Liver (tissue), 9 donors: ENCODE data around the gene CCDC30. TPM values are rescaled to one million over a fixed set of nuclear protein-coding genes. Genes with fewer than 3 reads are reported as not detected.

Experiments
- DNase-seq: peaks from one replicate; pipeline ENCODE4 v3.0.0-alpha.2; 2017; ENCODE audit warnings: low spot score
- H3K27ac ChIP-seq, 2 donors: one replicate each; pipeline ENCODE4 v1.7.0; 2013; ENCODE audit warnings: inconsistent platforms in 2 of 2, low read length in 2 of 2, control low read depth in 1 of 2, low read depth in 1 of 2, mild to moderate bottlenecking in 1 of 2
- H3K27me3 ChIP-seq, 4 donors: one replicate each; pipeline versions ENCODE4 v1.6.1 to v1.7.0; 2013; ENCODE audit warnings: low read length in 3 of 4, inconsistent platforms in 1 of 4, mild to moderate bottlenecking in 1 of 4, moderate library complexity in 1 of 4; ENCODE audit not compliant: control insufficient read depth in 4 of 4, insufficient read depth in 4 of 4
- H3K36me3 ChIP-seq, 4 donors: one replicate each; pipeline versions ENCODE4 v1.6.1 to v1.7.0; 2013; ENCODE audit warnings: low read length in 3 of 4, mild to moderate bottlenecking in 3 of 4, low read depth in 1 of 4, moderate library complexity in 1 of 4; ENCODE audit not compliant: control insufficient read depth in 4 of 4, insufficient read depth in 3 of 4
- H3K4me1 ChIP-seq, 4 donors: one replicate each; pipeline versions ENCODE4 v1.6.1 to v1.7.0; 2013; ENCODE audit warnings: low read length in 3 of 4, mild to moderate bottlenecking in 3 of 4, moderate library complexity in 1 of 4; ENCODE audit not compliant: control insufficient read depth in 4 of 4, insufficient read depth in 4 of 4
- H3K4me3 ChIP-seq, 3 donors: one replicate each; pipeline versions ENCODE4 v1.6.1 to v1.7.0; 2013; ENCODE audit warnings: low read length in 3 of 3, control low read depth in 1 of 3, low read depth in 1 of 3, mild to moderate bottlenecking in 1 of 3
- H3K9ac ChIP-seq, 2 donors: one replicate each; pipeline ENCODE4 v1.7.0; 2013; ENCODE audit warnings: low read length in 2 of 2, mild to moderate bottlenecking in 2 of 2, moderate library complexity in 2 of 2, control low read depth in 1 of 2, low read depth in 1 of 2
- H3K9me3 ChIP-seq, 4 donors: one replicate each; pipeline versions ENCODE4 v1.6.1 to v1.7.0; 2013; ENCODE audit warnings: low read length in 3 of 4; ENCODE audit not compliant: control insufficient read depth in 4 of 4
- ATF3 ChIP-seq: IDR thresholded peaks from 2 replicates; pipeline ENCODE4 v1.6.1; 2016; ENCODE audit warnings: antibody characterized with exemption
- CTCF ChIP-seq: fragments of 150-350 bp; IDR thresholded peaks from 2 replicates; pipeline ENCODE4 v1.5.1; 2017; ENCODE audit warnings: improper control_type of control experiment, low read depth, low read length; ENCODE audit not compliant: missing input control
- EGR1 ChIP-seq, 2 donors: IDR thresholded peaks; 2 replicates each; pipeline ENCODE4 v1.6.1; 2016 to 2018; ENCODE audit warnings: antibody characterized with exemption in 2 of 2, low read depth in 2 of 2
- FOXA1 ChIP-seq: IDR thresholded peaks from 2 replicates; pipeline ENCODE4 v1.6.1; 2016; ENCODE audit warnings: antibody characterized with exemption
- FOXA2 ChIP-seq: IDR thresholded peaks from 2 replicates; pipeline ENCODE4 v1.6.1; 2016; ENCODE audit warnings: antibody characterized with exemption
- GABPA ChIP-seq, 2 donors: IDR thresholded peaks in 1 of 2; conservative IDR thresholded peaks in 1 of 2; 2 replicates each; pipeline ENCODE4 v1.6.1; 2016; ENCODE audit warnings: antibody characterized with exemption in 2 of 2, mild to moderate bottlenecking in 1 of 2, moderate library complexity in 1 of 2
- HNF4A ChIP-seq, 2 donors: conservative IDR thresholded peaks; 2 replicates each; pipeline ENCODE4 v1.6.1; 2016; ENCODE audit warnings: antibody characterized with exemption in 2 of 2, mild to moderate bottlenecking in 2 of 2
- HNF4G ChIP-seq: IDR thresholded peaks from 2 replicates; pipeline ENCODE4 v1.6.1; 2016; ENCODE audit warnings: antibody characterized with exemption
- JUND ChIP-seq, 2 donors: IDR thresholded peaks; 2 replicates each; pipeline ENCODE4 v1.6.1; 2016; ENCODE audit warnings: antibody characterized with exemption in 2 of 2
- MAX ChIP-seq: IDR thresholded peaks from 2 replicates; pipeline ENCODE4 v1.6.1; 2016; ENCODE audit warnings: antibody characterized with exemption
- NR2F2 ChIP-seq: IDR thresholded peaks from 2 replicates; pipeline ENCODE4 v1.6.1; 2016; ENCODE audit warnings: antibody characterized with exemption
- RAD21 ChIP-seq, 2 donors: IDR thresholded peaks; 2 replicates each; pipeline ENCODE4 v1.6.1; 2016; ENCODE audit warnings: antibody characterized with exemption in 2 of 2, mild to moderate bottlenecking in 2 of 2
- REST ChIP-seq: IDR thresholded peaks from 2 replicates; pipeline ENCODE4 v1.6.1; 2016; ENCODE audit warnings: antibody characterized with exemption, mild to moderate bottlenecking
- RXRA ChIP-seq, 2 donors: IDR thresholded peaks; 2 replicates each; pipeline ENCODE4 v1.6.1; 2017 to 2018; ENCODE audit warnings: antibody characterized with exemption in 2 of 2, mild to moderate bottlenecking in 1 of 2
- SP1 ChIP-seq: IDR thresholded peaks from 2 replicates; pipeline ENCODE4 v1.6.1; 2018; ENCODE audit warnings: antibody characterized with exemption, mild to moderate bottlenecking
- TAF1 ChIP-seq: conservative IDR thresholded peaks from 2 replicates; pipeline ENCODE4 v1.6.1; 2016; ENCODE audit warnings: antibody characterized with exemption, mild to moderate bottlenecking
- YY1 ChIP-seq: IDR thresholded peaks from 2 replicates; pipeline ENCODE4 v1.6.1; 2016; ENCODE audit warnings: antibody characterized with exemption, mild to moderate bottlenecking
- ZBTB33 ChIP-seq: IDR thresholded peaks from 2 replicates; pipeline ENCODE4 v1.6.1; 2016; ENCODE audit warnings: antibody characterized with exemption
- WGBS: extraction: QIAGEN DNeasy Blood & Tissue Kit; methylation state at CpG from one replicate; pipeline ENCODE4 v1.1.7; 2013; 5-methylcytosine and 5-hydroxymethylcytosine counted together
- polyA plus RNA-seq, 2 donors: library from polyadenylated mRNA; stranded (reverse) in 1 of 2; unstranded in 1 of 2; fragments of 200-250 nt in 1 of 2; fragments of >200 nt in 1 of 2; fragmentation: Nextera tagmentation in 1 of 2; extraction: Ambion mirVana in 1 of 2; gene quantifications; one replicate each; pipeline versions ENCODE4 v1.2.1 to v1.2.3, GENCODE V29; 2013 to 2015
- total RNA-seq, 2 donors: library from RNA; depleted of rRNA; stranded (reverse); fragments of >200 nt; gene quantifications; one replicate each; pipeline ENCODE4 v1.2.3, GENCODE V29; 2014
- donor health status: healthy.
- donor health status: healthy.
- donor health status: healthy.
- donor health status: healthy.
- donor health status: healthy.

CCDC30 gene
- total and polyA plus RNA-seq, 4 donors, result 0.07 to 2.0 (median 1.3) TPM

GRCh38 chr1:42682739-42683531, 219.8 kb downstream of the CCDC30 start:
- peak; percentile 72 for DNase-seq
- TF ChIP-seq ZBTB33 (no peak), GABPA (IDR thresholded peaks at IDR 0.05 in 1 of 2, conservative IDR thresholded peaks at IDR 0.05 in 1 of 2) (no peak), RAD21 (IDR thresholded peaks at IDR 0.05) (no peak), JUND (IDR thresholded peaks at IDR 0.05) (no peak), HNF4A (conservative IDR thresholded peaks at IDR 0.05) (no peak), MAX (no peak), FOXA2 (no peak), EGR1 (IDR thresholded peaks at IDR 0.05; ENCODE audit: low read depth in 2 of 2) (peak; percentile 63 to 87)
- Histone ChIP-seq H3K27ac (peak overlapping the region; percentile 68 to 95), H3K9me3 (no peaks in the 10 kb centered on the region), H3K4me3 (peak overlapping the region; percentile 71 to 95 (median 74)), H3K27me3 (no peaks in the 10 kb centered on the region), H3K4me1 (peaks cover 6 to 42% (median 31%) of the 10 kb centered on the region in 4 donors), H3K36me3 (peaks cover 0 to 8% (median 0%) of the 10 kb centered on the region in 4 donors), H3K9ac (peak overlapping the region; percentile 48 to 61)
- WGBS, result under 1% methylated on average over 103 of the region's 103 CpGs

GRCh38 chr1:42684139-42684538, 221.1 kb downstream of the CCDC30 start:
- peak; percentile 42 for DNase-seq
- Histone ChIP-seq H3K4me3 (peak overlapping the region in 1 of 3 donors; percentile 71), H3K27ac (no peak overlapping the region), H3K36me3 (peaks cover 0 to 8% (median 0%) of the 10 kb centered on the region in 4 donors), H3K27me3 (no peaks in the 10 kb centered on the region), H3K9me3 (no peaks in the 10 kb centered on the region), H3K4me1 (peaks cover 8 to 42% (median 31%) of the 10 kb centered on the region in 4 donors), H3K9ac (no peak overlapping the region)
- TF ChIP-seq ZBTB33 (no peak), EGR1 (IDR thresholded peaks at IDR 0.05; ENCODE audit: low read depth in 2 of 2) (no peak), GABPA (IDR thresholded peaks at IDR 0.05 in 1 of 2, conservative IDR thresholded peaks at IDR 0.05 in 1 of 2) (no peak), HNF4G (no peak), CTCF (no peak), FOXA2 (no peak), MAX (no peak), HNF4A (conservative IDR thresholded peaks at IDR 0.05) (no peak), SP1 (no peak), FOXA1 (no peak), YY1 (no peak), RAD21 (IDR thresholded peaks at IDR 0.05) (no peak), JUND (IDR thresholded peaks at IDR 0.05) (no peak), ATF3 (no peak), TAF1 (no peak), REST (no peak), NR2F2 (no peak), RXRA (IDR thresholded peaks at IDR 0.05) (no peak)
- WGBS, result 70% methylated on average over 5 of the region's 5 CpGs
